ENCODE results near the gene ST3GAL3.

ST3GAL3 gene

DNA sequence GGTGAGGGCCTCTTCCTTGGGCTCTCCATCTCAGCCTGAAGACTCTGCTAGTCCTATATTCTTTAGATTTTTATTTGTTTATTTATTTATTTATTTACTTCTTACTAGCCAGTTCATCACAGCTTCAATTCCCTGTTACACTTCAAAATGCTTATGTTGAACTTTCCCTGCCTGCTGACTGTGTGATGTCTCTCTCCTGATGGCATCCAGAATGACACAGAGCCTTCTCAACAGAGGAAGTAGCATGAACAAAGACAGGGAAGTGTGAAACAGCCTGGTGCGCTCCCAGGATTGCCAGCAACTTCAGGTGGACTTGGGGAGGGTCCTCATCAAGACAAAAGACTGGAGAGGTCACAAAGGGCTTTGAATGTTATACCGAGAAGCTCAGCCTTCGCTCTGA lies 235.1 kb downstream of the ST3GAL3 start:
- DNase-seq (ENCODE audit: low read depth) = no peak

DNA sequence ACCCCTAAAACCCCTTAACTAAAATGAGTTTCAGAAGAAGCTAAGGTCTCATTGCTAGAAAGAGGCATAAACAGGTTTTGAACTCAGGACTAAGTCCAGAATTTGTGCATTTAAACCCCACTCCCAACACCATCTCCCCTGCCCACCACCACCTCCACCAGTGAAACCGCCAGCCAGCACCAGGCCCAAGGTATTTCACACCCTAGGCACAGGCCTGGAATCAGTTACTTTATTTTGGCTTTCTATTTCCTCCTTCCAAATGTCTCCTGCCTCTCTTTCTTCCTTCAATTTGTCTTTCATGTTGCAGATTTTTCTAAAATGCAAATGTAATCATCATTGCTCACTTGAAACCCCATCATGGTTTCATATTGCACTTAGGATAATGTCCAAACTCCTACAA lies 237.5 kb downstream of the ST3GAL3 start:
- no peak for DNase-seq (ENCODE audit: low read depth)

DNA sequence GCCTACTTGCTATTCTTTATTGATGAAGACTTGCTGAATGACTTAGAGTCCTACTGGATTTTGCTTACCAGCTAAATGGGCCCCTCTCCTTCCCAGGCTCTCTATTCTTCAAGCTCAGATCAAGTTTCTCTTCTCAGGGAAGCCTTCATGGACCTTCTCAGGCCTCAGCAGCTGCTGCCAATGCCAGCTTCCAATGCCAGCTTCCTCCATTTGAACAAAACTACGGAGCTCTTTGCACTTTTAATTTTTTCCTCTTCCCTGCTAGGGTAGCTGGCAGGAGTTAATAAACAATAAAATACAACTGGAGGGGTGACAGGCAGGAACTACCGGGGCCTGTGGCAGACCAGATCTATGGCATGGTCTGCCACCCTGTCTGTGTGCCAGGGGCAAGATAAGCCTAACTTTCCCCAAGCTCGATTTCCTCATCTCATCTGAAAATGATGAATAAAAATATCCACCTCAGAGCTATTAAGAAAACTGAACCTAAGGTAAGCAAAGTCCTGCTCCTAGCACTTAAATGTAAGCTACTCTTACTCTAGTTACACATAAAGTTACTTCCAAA lies 238.4 kb downstream of the ST3GAL3 start:
- no peak for DNase-seq (ENCODE audit: low read depth)

DNA sequence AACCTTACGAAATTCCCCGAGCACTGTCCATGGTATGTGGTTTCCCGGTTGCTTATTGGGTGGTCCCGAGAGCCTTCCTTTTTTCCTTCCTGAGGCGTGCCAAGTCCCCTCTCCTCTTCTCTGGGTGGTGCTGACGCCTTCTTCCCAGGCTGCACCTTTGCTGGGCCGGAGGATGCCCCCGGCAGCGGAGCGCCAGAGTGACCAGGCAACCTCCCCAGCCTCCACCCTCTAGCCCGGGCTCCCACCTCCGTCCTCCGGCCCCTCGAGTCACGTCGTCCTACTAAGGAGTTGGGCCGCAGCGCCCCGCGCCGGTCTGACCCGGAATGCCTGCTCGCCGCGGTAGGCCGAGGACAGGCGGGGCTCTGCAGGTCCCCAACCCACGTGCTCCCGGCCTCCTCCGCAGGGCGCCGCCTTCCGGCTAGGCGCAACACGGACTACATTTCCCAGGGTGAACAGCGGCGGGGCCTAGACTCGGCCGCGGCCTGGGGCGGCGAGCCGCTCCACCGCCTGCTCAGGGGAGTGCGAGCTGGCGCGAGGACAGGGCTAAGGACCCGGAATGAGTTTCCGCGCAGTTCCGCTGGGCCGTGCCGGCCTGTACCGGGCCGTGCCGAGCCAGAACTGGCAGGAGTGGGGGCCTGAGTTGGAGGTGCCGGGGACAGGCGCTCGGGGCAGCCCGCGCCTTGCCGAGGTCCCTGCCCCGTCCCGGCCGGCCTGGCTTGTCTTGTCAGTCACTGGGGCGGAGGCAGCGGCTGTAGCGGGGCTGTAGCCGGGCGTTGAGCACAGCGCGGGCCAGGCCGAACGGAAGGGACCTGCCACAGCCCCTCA lies 239.1 kb downstream of the ST3GAL3 start, which contains the start of gene IPO13:
Gene IPO13 (plus strand): TSS at position 715 of the 825 bp plus-strand sequence. CDS start 651 bp downstream, outside the sequence.
- peak; percentile 96 for DNase-seq (ENCODE audit: low read depth)

DNA sequence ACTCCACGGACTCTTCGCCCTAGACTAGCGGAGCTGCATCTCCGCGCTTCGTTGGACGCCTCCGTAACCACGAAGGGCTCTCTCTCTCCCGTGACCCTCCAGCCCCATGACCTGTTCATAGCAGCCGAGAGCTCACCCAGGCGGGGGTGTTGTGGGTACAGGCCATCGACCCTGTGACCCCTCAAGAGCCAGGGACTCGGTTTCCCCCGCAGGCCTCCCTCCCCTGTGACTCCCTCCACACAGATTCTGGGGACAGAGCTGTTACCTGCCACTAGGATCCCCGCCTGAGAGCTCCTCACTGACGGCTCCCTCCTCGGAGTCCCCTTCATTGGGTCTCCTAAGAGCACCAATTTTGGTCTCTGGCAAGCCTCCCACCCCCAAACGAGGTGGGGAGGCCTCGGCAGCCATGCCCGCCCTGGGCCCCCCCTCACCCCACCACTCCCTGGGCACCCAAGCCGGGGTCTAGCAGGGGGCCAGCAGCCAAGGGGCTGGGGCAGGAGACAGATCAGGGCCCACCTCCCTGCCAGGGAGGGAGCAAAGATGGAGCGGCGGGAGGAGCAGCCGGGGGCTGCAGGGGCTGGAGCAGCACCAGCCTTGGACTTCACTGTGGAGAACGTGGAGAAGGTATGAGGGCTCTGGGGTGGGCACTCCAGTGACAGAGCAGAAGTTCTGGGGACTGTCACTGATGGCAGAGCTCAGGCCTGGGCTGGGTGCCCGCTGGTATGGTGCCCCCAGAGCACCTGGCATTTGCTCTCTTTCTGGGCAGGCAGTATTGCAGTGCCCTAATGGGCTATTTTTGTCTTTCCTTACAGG lies 239.9 kb downstream of the ST3GAL3 start:
- DNase-seq (ENCODE audit: low read depth) = no peak

DNA sequence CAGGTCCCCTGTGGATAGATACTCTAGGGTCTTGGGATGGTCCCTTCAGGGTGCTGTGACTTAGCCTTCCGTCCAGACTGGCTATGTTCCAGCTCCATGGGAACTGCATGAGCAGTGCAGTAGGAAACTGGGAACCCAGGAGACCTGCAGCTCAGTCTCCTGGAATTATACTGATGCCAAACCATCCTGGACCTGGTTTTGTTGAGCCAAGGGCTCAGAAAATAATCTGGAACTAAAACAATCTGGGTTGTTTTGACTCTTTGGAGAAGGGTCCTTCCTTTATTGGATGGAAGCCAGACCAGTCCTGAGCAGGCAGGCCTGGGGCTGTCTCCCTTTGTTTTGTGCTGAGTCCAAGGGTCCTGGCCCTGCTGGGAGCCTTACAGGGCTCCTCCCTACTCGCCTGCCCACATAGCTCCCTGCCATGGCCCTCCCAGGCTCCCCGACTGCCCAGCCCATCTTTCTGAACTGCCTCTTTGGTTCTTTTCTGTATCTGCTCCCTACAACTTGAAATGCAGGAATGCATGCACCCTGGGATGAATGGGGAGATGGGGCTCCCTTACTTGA lies 240.6 kb downstream of the ST3GAL3 start:
- no peak for DNase-seq (ENCODE audit: low read depth)

DNA sequence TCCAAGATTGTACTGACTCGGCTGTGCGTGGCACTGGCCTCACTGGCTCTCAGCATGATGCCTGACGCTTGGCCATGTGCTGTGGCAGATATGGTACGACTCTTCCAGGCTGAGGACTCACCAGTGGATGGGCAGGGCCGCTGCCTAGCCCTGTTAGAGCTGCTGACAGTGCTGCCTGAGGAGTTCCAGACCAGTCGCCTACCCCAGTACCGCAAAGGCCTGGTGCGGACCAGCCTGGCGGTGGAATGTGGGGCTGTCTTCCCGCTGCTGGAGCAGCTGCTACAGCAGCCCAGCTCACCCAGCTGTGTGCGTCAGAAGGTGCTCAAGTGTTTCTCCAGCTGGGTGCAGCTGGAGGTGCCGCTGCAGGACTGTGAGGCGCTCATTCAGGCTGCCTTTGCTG lies 242.3 kb downstream of the ST3GAL3 start:
- DNase-seq (ENCODE audit: low read depth) = no peak

DNA sequence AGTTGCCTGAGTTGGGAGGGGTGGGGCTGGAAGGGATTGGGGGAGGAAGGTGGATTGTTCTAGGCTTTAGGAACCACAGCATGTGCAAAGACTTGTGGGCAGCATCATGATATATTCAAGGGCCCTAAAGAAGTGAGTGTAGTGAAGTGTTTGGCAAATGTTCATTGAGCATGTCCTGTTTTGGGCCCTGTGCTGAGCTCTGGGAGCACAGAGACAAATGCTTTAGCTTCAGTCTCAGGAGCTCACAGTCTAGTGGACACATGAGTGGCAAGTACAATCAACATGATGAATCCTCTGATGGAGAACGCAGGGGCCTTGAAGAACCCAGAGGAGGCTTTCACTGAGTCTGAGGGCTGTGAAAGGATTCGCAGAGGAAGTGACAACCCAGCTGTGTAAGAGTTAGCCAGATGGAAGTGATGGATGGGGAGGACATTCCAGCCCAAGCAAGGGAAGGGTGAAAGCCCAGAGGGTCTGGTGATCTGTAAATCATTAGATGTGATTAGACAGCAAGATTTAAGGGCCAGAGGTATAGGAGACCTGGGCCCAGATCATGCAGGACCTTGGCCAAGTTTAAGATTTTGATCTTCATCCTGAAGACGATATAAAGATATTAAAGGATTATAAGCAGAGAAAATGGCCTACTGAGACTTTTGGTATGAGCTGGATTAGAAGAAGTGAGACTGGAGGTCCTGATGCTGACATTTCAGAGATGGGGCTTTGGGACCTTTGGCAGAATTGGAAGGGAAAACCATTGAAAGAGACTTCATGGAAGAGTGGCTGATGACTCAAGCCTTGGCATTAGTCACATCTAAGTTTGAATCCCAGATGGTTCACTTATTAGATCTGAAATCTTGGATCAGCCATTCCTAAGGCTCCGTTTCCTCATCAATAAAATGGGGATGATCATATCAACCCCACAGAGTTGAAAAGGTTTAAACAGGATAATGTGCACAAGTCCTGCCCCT lies 244.0 kb downstream of the ST3GAL3 start:
- no peak for DNase-seq (ENCODE audit: low read depth)

DNA sequence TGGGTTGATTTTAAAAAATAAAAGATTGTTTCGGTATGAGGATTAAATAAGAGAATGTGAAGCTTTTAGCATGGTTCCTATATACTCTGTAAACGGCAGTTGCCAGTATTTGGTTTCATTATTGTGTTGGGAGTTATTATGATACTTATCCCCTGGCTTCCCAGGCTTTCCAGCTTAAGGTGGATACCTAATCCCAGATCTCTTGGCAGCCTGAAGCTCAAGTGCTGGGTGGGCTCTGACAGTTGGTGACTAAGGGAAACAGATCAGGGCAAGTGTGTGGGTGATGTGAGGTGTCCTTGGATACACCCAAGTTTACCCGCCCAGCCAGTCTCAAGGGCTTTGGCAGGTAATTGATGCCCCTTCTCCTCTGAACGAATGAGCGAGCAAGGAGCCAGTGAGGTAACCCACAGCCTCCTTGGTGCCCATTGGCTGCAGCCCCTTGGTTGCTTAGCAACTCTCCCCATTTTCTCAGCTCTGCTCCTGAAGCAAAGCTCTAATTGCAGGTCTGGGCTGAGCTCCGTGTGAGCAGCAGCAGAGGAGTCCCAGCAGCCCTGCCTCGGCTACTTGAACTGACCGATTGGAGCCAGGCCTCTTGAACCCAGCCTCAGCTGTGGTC lies 245.5 kb downstream of the ST3GAL3 start:
- DNase-seq (ENCODE audit: low read depth) = no peak

DNA sequence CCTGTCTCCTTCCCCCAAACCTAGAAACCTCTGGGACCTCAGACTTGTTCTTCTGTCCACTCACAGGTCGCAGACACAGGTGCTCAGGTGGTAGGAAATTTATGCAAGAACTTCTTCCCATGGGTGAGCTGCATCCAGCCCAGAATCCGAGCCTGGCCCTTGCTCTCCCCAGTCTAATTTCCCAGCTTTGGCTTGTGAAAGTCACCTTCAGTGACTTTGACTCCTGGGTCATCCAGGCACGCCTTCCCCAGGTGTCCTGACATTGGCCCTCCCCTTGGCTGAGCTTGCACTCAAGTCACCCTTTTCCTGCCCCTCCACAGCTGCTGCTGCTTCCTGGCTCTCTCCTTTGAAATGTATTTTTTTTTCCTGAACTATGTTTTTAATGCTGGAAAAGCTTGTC lies 246.0 kb downstream of the ST3GAL3 start:
- DNase-seq (ENCODE audit: low read depth) = no peak

DNA sequence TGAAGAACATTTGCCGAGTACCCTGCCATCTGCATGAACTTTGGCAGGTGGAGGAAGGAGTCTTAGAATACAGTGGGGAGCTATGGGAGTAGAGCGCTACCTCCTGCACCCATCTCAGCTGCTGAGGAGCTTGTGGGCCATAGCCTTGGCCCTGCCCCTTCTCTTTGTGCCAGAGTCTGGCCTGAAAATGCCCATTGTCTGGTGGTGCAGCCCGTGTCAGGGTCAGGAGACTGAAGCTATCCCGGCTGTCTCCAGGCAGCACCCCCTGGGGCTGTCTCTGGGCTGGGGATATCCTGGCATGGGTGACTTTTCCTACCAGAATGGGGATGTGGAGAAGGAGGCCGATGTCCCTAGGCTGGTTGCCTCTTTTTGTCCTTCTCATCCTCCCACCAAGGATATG lies 246.7 kb downstream of the ST3GAL3 start:
- no peak for DNase-seq (ENCODE audit: low read depth)

DNA sequence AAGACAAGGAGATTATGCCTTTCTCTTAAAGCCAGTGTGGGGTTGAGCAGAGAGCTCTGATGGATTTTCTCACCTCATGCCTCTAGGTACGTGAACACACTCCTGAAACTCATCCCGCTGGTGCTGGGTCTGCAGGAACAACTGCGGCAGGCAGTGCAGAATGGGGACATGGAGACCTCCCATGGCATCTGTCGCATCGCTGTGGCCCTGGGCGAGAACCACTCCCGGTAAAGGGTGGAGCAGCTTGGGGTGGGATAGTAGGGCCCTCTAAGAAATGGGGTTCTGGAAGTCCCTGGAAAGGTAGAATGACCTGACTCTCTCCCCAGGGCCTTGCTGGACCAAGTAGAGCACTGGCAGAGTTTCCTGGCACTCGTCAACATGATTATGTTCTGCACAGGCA lies 248.9 kb downstream of the ST3GAL3 start:
- no peak for DNase-seq (ENCODE audit: low read depth)

DNA sequence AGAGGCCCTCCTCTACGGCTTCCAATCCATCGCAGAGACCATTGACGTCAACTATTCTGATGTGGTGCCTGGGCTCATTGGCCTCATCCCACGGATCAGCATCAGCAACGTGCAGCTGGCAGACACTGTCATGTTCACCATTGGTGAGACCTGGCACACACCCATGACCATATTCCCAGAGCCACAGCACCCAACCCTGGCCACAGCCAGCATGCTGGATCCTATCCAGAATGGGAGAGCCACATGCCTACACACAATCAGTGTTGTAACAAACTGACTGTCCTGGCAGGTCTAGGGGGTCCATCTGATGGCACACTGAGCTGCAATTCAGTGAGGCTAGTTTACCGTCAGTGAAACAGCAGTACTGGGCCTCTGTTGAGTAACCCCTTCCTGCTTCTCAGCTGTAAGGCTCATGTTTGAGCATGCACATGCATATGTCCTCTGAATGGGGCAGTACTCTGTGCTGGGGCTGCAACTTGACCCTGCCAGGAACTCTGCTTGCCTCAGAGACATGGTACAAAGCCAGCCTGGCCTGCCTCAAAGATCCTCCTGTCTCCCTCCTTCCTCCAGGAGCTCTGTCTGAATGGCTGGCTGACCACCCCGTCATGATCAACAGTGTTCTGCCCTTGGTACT lies 250.2 kb downstream of the ST3GAL3 start:
- DNase-seq (ENCODE audit: low read depth) = no peak

DNA sequence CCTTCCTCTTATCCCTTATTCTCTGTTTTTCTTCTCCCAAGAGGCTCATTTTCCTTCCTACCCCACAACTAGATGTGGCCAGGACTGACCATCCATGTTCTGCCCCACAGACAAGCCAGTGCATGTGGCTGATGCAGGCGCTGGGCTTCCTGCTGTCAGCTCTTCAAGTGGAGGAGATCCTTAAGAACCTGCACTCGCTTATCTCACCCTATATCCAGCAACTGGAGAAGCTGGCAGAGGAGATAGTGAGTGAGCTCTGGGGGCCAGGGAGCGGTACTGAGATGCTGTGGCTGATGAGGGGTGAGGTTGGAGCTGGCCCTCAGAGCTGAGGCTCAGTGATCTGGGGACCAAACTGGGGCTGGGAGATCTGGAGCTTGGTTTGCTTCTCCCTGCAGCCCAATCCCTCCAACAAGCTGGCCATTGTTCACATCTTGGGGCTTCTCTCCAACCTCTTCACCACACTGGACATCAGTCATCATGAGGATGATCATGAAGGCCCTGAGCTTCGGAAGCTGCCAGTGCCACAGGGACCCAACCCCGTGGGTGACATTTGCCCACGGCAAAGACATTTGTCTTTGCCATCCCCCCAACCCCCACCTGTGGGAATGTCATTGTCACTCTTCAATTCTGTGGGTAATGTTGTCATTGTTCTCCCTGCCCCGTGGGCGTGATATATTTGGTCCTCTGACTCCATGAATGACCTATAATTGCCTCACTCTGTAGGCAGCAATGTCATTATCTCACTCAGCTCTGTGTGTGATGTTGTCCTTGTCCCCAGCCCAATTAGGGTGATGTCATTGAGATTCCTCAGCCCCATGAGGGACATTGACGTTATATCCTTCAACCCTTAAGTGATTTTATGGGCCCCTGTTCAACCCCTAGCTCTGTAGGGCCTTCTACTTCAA lies 251.3 kb downstream of the ST3GAL3 start:
- peak; percentile 60 for DNase-seq (ENCODE audit: low read depth)

DNA sequence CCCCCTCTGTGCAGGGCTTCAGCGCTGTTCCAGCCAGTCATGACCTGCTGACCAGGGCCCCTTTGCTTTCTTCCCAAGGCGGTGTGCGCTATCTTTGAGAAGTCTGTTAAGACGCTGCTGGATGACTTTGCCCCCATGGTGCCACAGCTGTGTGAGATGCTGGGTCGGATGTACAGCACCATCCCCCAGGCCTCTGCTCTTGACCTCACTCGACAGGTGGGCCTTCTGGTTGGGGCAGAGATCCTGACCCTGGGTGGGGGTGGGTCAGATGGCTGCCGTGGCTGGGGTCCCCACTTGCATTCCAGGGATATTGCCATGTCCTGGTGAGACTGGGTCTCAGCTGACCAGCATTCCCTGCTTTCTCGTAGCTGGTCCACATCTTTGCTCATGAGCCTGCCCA lies 253.5 kb downstream of the ST3GAL3 start:
- no peak for DNase-seq (ENCODE audit: low read depth)

DNA sequence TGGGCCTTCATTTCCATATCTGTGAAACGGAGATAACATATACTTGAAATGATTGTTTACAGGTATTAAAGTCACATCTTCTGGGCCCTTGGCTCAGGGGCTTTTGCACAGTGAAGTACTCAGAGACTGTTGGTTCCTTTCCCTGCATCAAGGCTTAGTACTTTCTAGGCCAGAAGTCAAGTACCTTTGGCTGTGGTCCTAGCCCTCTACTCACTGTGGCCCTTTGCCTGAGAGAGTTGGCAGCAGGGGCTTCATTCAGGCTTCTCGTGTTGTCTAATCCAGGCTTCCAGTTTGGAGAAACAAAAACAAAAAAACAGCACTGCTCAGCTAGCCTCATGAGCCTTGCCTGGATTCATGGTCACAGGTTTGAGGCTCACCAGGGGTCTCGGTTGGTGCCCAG lies 254.4 kb downstream of the ST3GAL3 start:
- no peak for DNase-seq (ENCODE audit: low read depth)

DNA sequence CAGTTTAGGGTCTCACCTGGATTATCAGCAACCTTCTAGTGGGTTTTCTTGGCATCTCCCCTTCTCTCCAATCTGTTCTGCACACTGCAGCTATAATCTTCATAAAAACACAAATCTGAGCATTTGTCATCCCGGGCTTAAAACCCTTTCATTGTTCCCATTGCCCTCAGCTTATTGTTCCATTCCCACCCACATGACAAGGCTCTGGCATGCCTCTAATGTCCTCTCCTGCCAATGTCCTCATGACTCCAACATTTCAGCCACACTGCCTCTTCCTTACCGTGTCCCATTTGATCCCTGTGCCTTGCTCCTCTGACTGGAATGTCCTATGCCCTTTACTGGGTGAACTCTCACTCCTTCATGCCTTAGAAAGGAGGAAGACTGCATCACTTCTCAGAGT lies 255.0 kb downstream of the ST3GAL3 start:
- DNase-seq (ENCODE audit: low read depth) = no peak

DNA sequence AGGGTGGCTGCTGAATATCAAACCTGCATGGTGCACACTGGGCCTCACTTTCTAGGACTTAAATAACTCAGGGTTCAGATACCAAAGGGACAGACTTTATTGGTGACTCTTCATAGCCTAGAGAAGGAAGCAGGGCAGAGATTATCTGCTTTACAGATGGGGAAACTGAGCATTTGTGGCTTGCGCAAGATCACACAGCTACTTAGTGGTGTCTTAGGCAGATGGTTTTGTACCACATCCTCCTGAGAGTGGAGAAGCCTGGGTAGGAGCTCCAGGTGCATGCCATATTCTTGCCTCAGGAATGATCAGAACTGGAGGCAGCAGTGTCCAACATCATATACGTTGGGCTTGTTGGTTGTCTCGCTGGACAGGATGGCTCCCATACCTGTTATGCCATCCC lies 255.7 kb downstream of the ST3GAL3 start:
- DNase-seq (ENCODE audit: low read depth) = no peak

DNA sequence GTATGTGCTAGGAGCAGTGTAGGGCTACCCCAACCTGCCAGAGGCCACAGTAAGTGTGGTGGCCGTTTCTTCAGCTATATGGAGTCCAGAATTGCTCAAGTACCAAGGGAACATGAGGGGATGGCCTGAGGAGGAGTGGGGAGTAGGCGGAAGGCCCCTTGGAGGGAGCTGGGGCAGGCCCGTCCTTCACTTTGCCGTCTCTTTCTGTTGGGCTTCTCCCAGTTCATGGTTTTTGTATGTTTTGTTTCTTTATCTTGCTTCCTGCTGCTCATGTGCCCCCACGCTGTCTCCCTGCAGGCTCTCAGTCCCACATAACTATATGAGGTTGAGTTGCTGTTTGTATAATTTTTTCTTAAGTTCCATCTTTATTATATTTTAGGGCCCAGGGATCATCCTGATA lies 256.6 kb downstream of the ST3GAL3 start:
- no peak for DNase-seq (ENCODE audit: low read depth)

Measured in CMK (cell line).